ENCODE measurements around the gene KMO.

Gene KMO

GRCh38 chr1:241582921-241583321, 50.7 kb downstream of the KMO start:
- Histone ChIP-seq H3K9me2 (replicated peaks; ENCODE audit: control insufficient read depth, low read length) (no peaks in the 10 kb centered on the region), H3K27me3 (ENCODE audit: control insufficient read depth, low read length) (no peaks in the 10 kb centered on the region), H3K27ac (ENCODE audit: low read depth, low read length) (no peak overlapping the region), H3K9me3 (ENCODE audit: control insufficient read depth, insufficient read depth, low read length) (no peaks in the 10 kb centered on the region), H3K4me3 (ENCODE audit: low read length) (no peak overlapping the region), H3K36me3 (ENCODE audit: control insufficient read depth, low read length) (peaks cover 30% of the 10 kb centered on the region), H3F3A (ENCODE audit: control insufficient read depth, insufficient read depth) (no peaks in the 10 kb centered on the region), H3K4me1 (ENCODE audit: control insufficient read depth, low read length) (no peaks in the 10 kb centered on the region), H4K20me1 (ENCODE audit: control insufficient read depth, insufficient read depth, low read depth, low read length) (no peaks in the 10 kb centered on the region), H3K79me2 (ENCODE audit: control insufficient read depth, low read length) (no peaks in the 10 kb centered on the region), H3K4me2 (ENCODE audit: low read length) (no peak overlapping the region)
- no peak for TF ChIP-seq CTCF (IDR thresholded peaks at IDR 0.05; ENCODE audit: low read depth, low read length, poor library complexity, severe bottlenecking)
- no peak for TF ChIP-seq EZH2phosphoT487 (IDR thresholded peaks at IDR 0.05; ENCODE audit: borderline replicate concordance, low read length)

- Histone ChIP-seq H3K27me3 (ENCODE audit: control insufficient read depth, low read length) (no peaks in the 10 kb centered on the region), H3K9me2 (replicated peaks; ENCODE audit: control insufficient read depth, low read length) (no peaks in the 10 kb centered on the region), H3K27ac (ENCODE audit: low read depth, low read length) (no peak overlapping the region), H3K9me3 (ENCODE audit: control insufficient read depth, insufficient read depth, low read length) (no peaks in the 10 kb centered on the region), H3K79me2 (ENCODE audit: control insufficient read depth, low read length) (no peaks in the 10 kb centered on the region), H3F3A (ENCODE audit: control insufficient read depth, insufficient read depth) (no peaks in the 10 kb centered on the region), H4K20me1 (ENCODE audit: control insufficient read depth, insufficient read depth, low read depth, low read length) (no peaks in the 10 kb centered on the region), H3K36me3 (ENCODE audit: control insufficient read depth, low read length) (peaks cover 17% of the 10 kb centered on the region), H3K4me3 (ENCODE audit: low read length) (no peak overlapping the region), H3K4me2 (ENCODE audit: low read length) (no peak overlapping the region), H3K4me1 (ENCODE audit: control insufficient read depth, low read length) (no peaks in the 10 kb centered on the region)
- TF ChIP-seq EZH2phosphoT487 (IDR thresholded peaks at IDR 0.05; ENCODE audit: borderline replicate concordance, low read length): no peak
- no peak for TF ChIP-seq CTCF (IDR thresholded peaks at IDR 0.05; ENCODE audit: low read depth, low read length, poor library complexity, severe bottlenecking)
These were observed 54.8 kb downstream of the KMO start for GRCh38 chr1:241586905-241587512.

GRCh38 chr1:241589521-241589920, 57.3 kb downstream of the KMO start:
- no peaks in the 10 kb centered on the region for H3K9me3 ChIP-seq (ENCODE audit: control insufficient read depth, insufficient read depth, low read length)
- H3K4me1 ChIP-seq (ENCODE audit: control insufficient read depth, low read length): no peaks in the 10 kb centered on the region
- no peak overlapping the region for H3K27ac ChIP-seq (ENCODE audit: low read depth, low read length)
- TF ChIP-seq CTCF (IDR thresholded peaks at IDR 0.05; ENCODE audit: low read depth, low read length, poor library complexity, severe bottlenecking) (no peak), EZH2phosphoT487 (IDR thresholded peaks at IDR 0.05; ENCODE audit: borderline replicate concordance, low read length) (no peak)
- H3K9me2 ChIP-seq (replicated peaks; ENCODE audit: control insufficient read depth, low read length): no peaks in the 10 kb centered on the region
- H3K27me3 ChIP-seq (ENCODE audit: control insufficient read depth, low read length): no peaks in the 10 kb centered on the region
- no peak overlapping the region for H3K4me3 ChIP-seq (ENCODE audit: low read length)
- H3K4me2 ChIP-seq (ENCODE audit: low read length): no peak overlapping the region
- peaks cover 8% of the 10 kb centered on the region for H3K36me3 ChIP-seq (ENCODE audit: control insufficient read depth, low read length)
- no peaks in the 10 kb centered on the region for H3F3A ChIP-seq (ENCODE audit: control insufficient read depth, insufficient read depth)
- H3K79me2 ChIP-seq (ENCODE audit: control insufficient read depth, low read length): no peaks in the 10 kb centered on the region
- no peaks in the 10 kb centered on the region for H4K20me1 ChIP-seq (ENCODE audit: control insufficient read depth, insufficient read depth, low read depth, low read length)
